Activated CD4-positive, alpha-beta T cell treated with anti-CD3 and anti-CD28 coated beads, Interleukin-2, amount 10 ng/mL, durations not matched to agents 24 days and 14 days (primary cell): ENCODE data around the gene ZNF555. TPM values are rescaled to one million over a fixed set of nuclear protein-coding genes. Genes with fewer than 3 reads are reported as not detected.
A peak's percentile ranks its signal among the peaks of the same experiment; 100 is the strongest.
"Not testable (repeated sequence)": the region's sequence is repeated elsewhere in the genome, so short reads cannot be mapped to it uniquely, and the experiment has no call there.

Source experiments
- DNase-seq: peaks from one replicate; pipeline ENCODE4 v3.0.0; 2022
- H3K27ac Mint-ChIP-seq: one replicate; pipeline ENCODE4 v1.8.0; 2022; ENCODE audit warnings: mild to moderate bottlenecking, mixed read lengths
- H3K27me3 Mint-ChIP-seq: one replicate; pipeline ENCODE4 v1.8.0; 2022; ENCODE audit warnings: mixed read lengths
- H3K36me3 Mint-ChIP-seq: one replicate; pipeline ENCODE4 v1.8.0; 2022; ENCODE audit warnings: low read depth, mild to moderate bottlenecking, mixed read lengths
- H3K4me1 Mint-ChIP-seq: one replicate; pipeline ENCODE4 v1.8.0; 2021; ENCODE audit warnings: mixed read lengths
- H3K4me3 Mint-ChIP-seq: one replicate; pipeline ENCODE4 v1.8.0; 2022; ENCODE audit warnings: mild to moderate bottlenecking, moderate library complexity, mixed read lengths
- H3K9me3 Mint-ChIP-seq: one replicate; pipeline ENCODE4 v1.8.0; 2021; ENCODE audit warnings: mixed read lengths
- intact Hi-C: fragments of 100-400 bp; cut with micrococcal nuclease; formaldehyde crosslinking; loops from one replicate; pipeline ENCODE4 v1.15.1; 2023
- total RNA-seq: library from RNA; stranded (reverse); gene quantifications from 2 replicates; pipeline ENCODE4 v1.2.3, GENCODE V29; 2022

ZNF555 gene
- total RNA-seq, 1 donor from 2014 or later: 0.98 TPM

DNA sequence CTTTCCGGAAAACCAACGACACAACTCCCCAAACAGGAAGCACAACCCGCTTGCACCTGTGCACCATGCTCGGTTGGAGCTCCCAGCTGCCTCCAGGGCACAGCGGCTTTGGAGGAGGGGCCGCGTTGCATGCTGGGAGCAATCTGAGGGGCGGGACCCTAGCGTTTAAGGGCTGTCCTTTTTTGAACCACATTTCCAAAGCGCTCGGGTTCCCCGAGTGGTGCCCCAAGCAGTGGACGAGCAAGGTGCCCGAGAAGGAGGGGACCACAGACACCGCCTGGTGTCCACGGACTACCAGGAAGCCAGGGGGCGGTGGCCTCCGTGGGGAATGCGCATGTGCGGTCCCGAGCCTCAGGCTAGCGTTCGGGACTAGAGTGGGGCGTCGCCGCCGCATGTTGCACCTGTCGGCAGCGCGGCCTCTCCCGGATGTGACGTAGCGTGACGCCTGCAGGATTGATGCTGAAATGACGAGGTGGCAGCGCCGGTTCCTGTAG, 47.5 kb downstream of the ZNF555 start:
- no peak for DNase-seq
- H3K9me3 Mint-ChIP-seq: peaks cover under 1% of the 10 kb centered on the region
- H3K4me1 Mint-ChIP-seq: no peaks in the 10 kb centered on the region
- no peak overlapping the region for H3K27ac Mint-ChIP-seq
- H3K36me3 Mint-ChIP-seq: no peaks in the 10 kb centered on the region
- intact Hi-C loops: no loop called here
- H3K4me3 Mint-ChIP-seq: no peak overlapping the region
- H3K27me3 Mint-ChIP-seq: no peaks in the 10 kb centered on the region

DNA sequence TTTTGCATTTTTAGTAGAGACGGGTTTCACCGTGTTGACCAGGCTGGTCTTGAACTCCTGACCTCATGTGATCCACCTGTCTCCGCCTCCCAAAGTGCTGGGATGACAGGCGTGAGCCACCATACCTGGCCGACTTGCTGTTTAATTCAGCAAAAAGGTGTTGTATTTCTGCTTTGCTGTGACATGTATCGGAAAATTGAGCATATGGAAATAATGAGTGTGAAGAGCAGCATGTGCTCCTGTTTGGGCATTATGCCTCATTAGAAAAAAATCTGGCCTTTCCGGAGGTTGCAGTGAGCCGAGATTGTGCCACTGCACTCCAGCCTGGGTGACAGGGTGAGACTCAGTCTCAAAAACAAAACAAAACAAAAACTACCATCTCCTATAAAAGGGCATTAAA, 49.3 kb downstream of the ZNF555 start:
- H3K9me3 Mint-ChIP-seq, H3K4me1 Mint-ChIP-seq, H3K27ac Mint-ChIP-seq, DNase-seq, H3K4me3 Mint-ChIP-seq, H3K27me3 Mint-ChIP-seq, H3K36me3 Mint-ChIP-seq, intact Hi-C loops: not testable (repeated sequence)

DNA sequence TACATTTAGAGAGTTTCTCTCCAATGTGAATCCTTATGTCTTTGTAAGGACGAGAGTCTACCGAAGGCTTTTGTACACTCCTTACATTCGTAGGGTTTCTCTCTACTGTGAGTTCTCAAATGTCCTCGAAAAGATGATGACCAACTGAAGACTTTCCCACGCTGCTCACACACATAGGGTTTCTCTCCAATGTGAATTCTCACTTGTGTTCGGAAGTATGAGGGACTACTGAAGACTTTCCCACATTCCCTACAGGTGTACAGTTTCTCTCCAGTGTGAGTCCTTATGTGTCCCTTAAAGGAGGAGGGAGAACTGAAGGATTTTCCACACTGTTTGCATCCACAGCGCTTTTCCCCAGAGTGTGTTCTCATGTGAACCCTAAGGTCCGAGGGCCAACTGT, 55.4 kb downstream of the ZNF555 start:
- intact Hi-C loops: no loop called here

DNA sequence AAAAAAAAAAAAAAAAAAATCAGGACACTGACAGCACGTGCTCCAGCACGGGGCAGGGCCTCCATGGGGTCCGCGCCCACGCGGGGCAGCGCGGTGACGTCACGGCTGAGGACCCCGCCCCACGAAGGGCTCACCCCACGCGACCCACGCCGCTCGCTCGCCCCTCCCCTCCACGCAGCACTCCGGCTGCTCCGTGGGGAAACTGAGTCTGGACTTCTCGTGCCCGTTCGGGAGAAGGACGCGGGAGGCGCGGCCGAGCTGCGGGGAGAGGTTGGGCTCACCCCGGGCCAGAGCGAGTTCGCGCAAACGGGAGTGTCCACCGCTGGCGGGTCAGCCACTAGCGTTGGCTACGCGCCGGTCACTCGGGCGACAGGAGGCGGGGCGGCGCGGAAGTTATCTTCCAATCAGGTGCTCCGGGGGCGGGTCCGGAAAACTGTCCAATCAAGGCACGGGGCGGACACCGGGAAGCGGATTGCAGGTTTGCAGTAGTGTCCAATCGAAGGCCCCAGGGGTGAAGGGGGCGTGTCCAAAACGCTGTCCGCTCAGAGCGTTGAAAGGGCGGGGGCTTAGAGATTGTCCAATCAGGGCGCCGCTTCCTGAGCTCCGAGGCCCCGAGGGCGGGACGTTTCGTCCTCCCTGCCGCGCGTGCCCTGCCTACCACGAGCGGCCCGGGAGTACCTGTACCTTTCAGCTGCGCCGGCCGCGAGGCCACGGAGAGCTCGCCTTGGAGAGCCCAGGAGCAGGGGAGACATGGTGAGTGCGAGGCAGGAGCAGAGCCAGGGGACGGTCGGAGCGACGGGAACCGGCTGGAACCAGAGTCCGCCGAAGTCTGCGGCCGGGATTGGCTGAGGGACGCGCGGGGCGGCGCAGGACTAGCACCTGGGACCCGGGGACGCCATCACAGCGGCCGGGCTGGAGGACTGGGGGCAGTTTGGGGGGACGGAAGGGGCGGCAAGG, 59.3 kb downstream of the ZNF555 start, which contains the start of gene ZNF57:
Gene ZNF57 (plus strand): TSS at position 633 of the 957 bp plus-strand sequence. CDS start 118 bp downstream, at position 751.
- Mint-ChIP-seq H3K27me3 (no peaks in the 10 kb centered on the region), H3K9me3 (no peaks in the 10 kb centered on the region), H3K4me1 (peaks cover 7% of the 10 kb centered on the region), H3K4me3 (peak within 1 kb of the TSS; percentile 92), H3K36me3 (peaks cover 3% of the 10 kb centered on the region), H3K27ac (peak within 1 kb of the TSS; percentile 92)
- intact Hi-C loops: loop anchor here (1.0 to 2.0 kb wide), 2 partner anchors 45 to 60 kb away; partner anchors contain the start of gene ZNF555
- peak; percentile 97 for DNase-seq

More for the DNA sequence above, 55.4 kb downstream of the ZNF555 start:
- peaks cover 3% of the 10 kb centered on the region for H3K36me3 Mint-ChIP-seq
- DNase-seq: no peak
- no peaks in the 10 kb centered on the region for H3K9me3 Mint-ChIP-seq
- H3K4me3 Mint-ChIP-seq: no peak overlapping the region
- H3K4me1 Mint-ChIP-seq: peaks cover 5% of the 10 kb centered on the region
- H3K27ac Mint-ChIP-seq: no peak overlapping the region
- no peaks in the 10 kb centered on the region for H3K27me3 Mint-ChIP-seq

DNA sequence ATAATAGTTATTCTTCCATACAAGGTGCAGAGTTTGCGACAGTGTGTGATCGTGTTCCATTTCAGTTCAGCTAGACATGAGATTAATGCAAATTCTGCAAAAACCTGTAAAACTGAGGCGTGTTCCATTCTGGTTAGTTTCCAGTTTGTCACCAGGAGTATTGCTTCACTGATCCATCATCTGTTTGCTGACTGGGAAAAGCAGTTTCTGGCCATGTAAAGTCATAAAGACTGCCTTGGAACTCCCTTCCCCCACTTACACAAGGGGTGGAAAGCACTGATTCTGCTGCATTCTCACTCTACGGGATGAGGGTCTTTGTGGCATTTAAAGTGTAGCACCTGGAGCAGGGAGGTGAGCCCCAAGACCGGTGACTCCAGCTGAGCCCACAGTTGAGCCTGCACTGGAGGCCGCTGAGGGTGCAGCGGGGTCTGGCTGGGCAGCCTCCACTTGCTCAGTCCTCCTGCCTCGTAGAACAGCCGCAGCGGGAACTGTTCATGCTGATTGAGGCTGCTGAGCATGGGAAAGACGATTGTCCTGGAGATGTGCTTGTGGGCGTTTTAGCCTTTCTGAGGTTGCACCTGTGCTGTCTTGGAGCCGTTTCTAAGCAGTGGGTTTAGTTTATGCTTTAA, 61.4 kb downstream of the ZNF555 start:
- H3K4me3 Mint-ChIP-seq: no peak overlapping the region
- intact Hi-C loops: no loop called here
- H3K4me1 Mint-ChIP-seq: peaks cover 7% of the 10 kb centered on the region

DNA sequence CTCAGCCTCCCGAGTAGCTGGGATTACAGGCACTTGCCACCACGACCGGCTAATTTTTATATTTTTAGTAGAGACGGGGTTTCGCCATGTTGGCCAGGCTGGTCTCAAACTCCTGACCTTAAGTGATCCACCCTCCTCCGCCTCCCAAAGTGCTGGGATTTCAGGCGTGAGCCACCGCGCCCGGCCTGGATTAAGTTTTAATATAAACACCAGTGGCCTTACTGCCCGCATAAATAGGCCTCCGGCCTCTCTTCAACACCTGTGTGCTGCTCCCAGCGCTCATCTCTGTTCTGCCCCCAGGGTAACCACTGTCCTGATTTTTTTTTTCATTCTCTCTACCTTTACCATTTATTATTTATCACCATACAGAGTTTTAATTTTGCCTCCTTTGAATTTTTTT, 62.1 kb downstream of the ZNF555 start:
- intact Hi-C loops, H3K27me3 Mint-ChIP-seq: not testable (repeated sequence)

More for the DNA sequence above, 61.4 kb downstream of the ZNF555 start:
- H3K9me3 Mint-ChIP-seq: no peaks in the 10 kb centered on the region
- DNase-seq: no peak
- peaks cover 8% of the 10 kb centered on the region for H3K36me3 Mint-ChIP-seq
- H3K27ac Mint-ChIP-seq: no peak overlapping the region
- no peaks in the 10 kb centered on the region for H3K27me3 Mint-ChIP-seq

DNA sequence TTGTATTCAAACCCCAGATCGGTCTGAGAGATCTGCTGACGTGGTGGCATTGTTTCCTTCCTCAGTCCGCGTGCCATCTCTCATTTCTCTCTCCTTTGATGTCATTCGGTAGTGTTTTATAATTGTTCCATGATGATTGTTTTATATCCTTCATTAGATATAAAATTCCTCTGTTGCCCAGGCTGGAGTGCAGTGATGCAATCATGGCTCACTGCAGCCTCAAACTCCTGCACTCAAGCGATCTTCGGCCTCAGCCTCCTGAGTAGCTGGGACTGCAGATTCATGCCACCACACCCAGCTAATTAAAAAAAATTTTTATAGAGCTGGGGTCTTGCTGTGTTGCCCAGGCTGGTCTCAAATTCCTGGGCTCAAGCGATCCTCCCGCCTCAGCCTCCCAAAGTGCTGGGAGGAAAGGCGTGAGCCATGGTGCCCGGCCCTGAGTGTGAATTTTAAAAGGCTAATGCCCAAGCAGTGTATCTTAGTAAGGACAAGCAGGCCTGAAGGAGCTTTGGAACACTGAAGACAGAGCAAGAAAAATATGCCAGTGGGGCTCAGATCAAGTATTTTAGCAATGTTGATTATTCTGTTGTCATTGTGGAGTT, 64.7 kb downstream of the ZNF555 start:
- H3K27me3 Mint-ChIP-seq: no peaks in the 10 kb centered on the region
- no peak overlapping the region for H3K27ac Mint-ChIP-seq
- H3K4me3 Mint-ChIP-seq: no peak overlapping the region
- H3K9me3 Mint-ChIP-seq: peaks cover 12% of the 10 kb centered on the region
- peaks cover 9% of the 10 kb centered on the region for H3K4me1 Mint-ChIP-seq
- no peak for DNase-seq
- peaks cover 17% of the 10 kb centered on the region for H3K36me3 Mint-ChIP-seq
- intact Hi-C loops: no loop called here

More for the DNA sequence above, 62.1 kb downstream of the ZNF555 start:
- not testable (repeated sequence) for H3K9me3 Mint-ChIP-seq, H3K36me3 Mint-ChIP-seq, H3K4me1 Mint-ChIP-seq, DNase-seq, H3K27ac Mint-ChIP-seq, H3K4me3 Mint-ChIP-seq

DNA sequence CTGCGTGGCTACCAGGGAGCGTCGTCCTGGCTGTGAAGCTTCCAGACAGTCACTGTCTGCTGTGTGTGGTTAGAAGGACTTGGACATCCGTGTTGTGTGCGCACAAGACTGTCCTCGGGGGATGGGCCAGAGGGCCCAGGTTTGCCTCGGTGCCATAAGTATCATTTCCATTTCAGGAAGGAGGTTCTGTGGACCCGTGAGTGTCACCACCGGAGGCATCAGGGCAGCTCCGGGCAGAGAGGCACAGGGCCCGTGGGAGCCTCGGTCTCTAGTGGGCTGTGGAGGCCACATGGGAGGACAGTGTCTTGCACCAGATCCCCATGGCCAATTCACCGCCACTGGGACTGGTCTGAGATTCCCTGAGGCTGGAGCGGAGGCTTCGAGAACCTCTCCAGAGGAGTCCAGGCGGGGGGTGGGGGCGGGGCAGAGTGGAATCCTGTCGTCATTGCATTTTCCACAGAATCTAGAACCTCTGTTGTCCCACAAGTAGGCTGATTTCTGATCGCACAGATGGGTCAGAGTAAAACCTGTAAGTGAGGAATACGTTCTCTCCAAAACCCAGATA, 65.4 kb downstream of the ZNF555 start:
- DNase-seq: no peak
- Mint-ChIP-seq H3K9me3 (peaks cover 14% of the 10 kb centered on the region), H3K4me3 (no peak overlapping the region), H3K36me3 (peaks cover 19% of the 10 kb centered on the region), H3K27ac (no peak overlapping the region), H3K4me1 (peaks cover 8% of the 10 kb centered on the region), H3K27me3 (no peaks in the 10 kb centered on the region)
- intact Hi-C loops: no loop called here

Other genes starting within 250 kb of the ZNF555 start
- 0.07 and 0.09 TPM in 2 replicates for gene GNG7, start 138.8 kb upstream of the ZNF555 start, total RNA-seq
- gene DIRAS1, start 120.1 kb upstream of the ZNF555 start, total RNA-seq: 0.16 TPM in 1 of 2 replicates, not detected in the other
- 48.8 and 52.2 TPM in 2 replicates for gene SLC39A3, start 101.5 kb upstream of the ZNF555 start, total RNA-seq
- 73.3 and 76.9 TPM in 2 replicates for gene SGTA, start 58.2 kb upstream of the ZNF555 start, total RNA-seq
- 200 and 207 TPM in 2 replicates for gene THOP1, start 56.0 kb upstream of the ZNF555 start, total RNA-seq
- gene ZNF554, start 21.6 kb upstream of the ZNF555 start, total RNA-seq: 1.9 and 2.1 TPM in 2 replicates
- not detected in 2 replicates for gene ZNF556, start 25.9 kb downstream of the ZNF555 start, total RNA-seq
- gene ZNF57, start 59.5 kb downstream of the ZNF555 start, total RNA-seq: 2.6 and 2.8 TPM in 2 replicates
- gene ZNF77, start 103.5 kb downstream of the ZNF555 start, total RNA-seq: 4.8 and 5.8 TPM in 2 replicates
- gene TLE6, start 136.1 kb downstream of the ZNF555 start, total RNA-seq: 1.1 and 1.3 TPM in 2 replicates
- 1.4 and 2.3 TPM in 2 replicates for gene TLE2, start 187.8 kb downstream of the ZNF555 start, total RNA-seq
- 380 and 392 TPM in 2 replicates for gene TLE5, start 221.0 kb downstream of the ZNF555 start, total RNA-seq